Glomerular visceral epithelial cell (primary cell): ENCODE results near the gene MYO1D.
A peak's percentile ranks its signal among the peaks of the same experiment; 100 is the strongest.
"Not testable (repeated sequence)": the region's sequence is repeated elsewhere in the genome, so short reads cannot be mapped to it uniquely, and the experiment has no call there.

Experiments
- DNase-seq: peaks from one replicate; pipeline ENCODE4 v3.0.0-alpha.2; 2016; ENCODE audit errors: extremely low spot score

MYO1D gene

DNA sequence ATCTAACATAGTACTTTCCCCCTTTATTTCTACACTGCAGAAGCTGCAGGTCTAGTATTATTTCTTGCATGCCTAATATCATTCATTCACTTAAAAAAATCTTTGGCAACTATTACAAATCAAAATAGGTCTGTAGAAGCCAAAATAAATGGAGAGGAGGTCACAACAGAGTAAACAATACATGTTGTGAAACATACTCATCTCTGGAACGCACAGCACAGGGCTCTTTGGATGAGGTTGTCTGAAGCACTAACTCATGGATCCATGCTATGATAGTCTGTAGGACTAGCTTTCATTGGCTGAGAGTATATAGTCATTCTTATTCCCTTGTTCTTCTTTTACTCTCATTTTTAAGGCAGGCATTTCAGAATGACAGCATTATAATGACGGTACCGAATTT lies 21.3 kb downstream of the MYO1D start:
- DNase-seq: no peak

DNA sequence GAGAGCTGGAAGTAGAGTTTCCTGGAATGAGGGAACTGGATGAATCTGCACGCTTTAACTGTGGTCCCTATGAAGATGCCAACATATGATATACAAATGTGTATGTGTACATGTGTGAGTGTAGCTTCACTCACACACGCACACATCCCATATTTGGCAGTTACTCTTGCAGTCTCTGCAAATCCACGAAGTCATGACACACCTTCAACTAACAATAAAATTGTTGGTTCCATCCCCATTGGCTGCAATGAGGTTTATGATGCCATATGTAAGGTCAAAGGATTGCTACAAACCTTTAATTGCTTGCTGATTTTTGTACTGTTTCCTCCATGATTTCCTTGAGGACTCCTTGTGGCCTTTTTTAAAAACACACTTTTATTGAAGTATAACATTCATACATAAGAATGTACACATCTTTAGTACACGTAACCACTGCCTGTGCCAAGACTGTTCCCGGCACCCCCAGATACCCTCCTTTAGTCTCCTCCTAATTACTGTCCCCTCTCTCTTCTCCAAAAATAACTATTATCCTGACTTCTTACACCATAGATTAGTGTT lies 22.0 kb downstream of the MYO1D start:
- DNase-seq: no peak

DNA sequence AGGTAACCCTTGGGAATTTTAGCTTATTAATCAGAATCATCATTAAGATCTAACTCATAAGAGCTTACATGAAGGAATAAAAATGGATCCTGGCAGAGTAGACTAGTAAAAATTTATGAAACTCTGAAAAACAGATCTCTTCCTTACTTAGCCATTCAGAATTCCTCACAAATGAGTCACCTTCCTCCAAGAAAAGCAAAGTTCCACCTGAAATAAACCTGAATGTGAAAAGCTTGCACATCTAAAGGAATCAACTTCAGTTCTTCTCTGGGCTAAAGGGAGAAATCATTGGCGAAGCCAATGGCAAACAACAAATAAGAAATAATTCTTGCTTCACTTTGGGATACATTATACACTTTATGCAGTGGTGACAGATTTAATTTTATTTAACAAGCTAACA lies 22.7 kb downstream of the MYO1D start:
- peak; percentile 17 for DNase-seq

DNA sequence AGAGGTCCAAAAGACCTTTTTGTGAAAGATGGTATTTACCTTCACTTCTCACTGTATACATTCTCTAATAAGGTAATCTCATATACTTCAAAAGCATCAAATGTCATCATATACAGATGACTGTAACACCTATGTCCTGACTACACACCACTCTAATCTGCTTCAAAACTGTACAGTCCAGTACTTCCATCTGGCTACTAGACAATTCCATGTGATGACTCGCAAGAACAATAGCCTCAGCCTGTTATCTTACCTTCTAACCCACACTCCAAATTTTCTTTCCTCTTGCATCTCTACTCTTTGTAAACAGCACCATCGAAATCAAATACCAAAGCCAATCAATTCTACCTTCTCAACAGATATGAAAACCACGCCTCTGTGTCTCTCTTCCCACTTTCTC lies 24.1 kb downstream of the MYO1D start:
- DNase-seq: no peak

DNA sequence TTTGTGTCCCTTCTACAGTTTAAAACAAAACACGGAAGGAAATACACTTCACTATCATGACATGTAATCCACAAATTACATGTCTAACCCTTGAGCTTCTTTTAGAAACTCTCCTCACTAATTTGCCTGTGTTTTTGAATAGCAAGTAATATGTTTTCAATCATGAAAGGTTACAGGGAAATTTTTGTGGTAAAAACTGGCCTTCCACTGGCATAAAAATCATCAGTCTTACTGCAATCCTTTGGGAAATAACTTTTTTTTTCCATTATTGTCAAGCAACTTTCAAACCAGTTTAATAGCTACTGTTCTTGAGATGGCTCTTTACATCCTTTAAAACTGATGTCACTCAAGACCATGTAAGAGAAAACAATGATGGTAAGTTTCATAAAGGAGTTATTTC lies 27.0 kb downstream of the MYO1D start:
- DNase-seq: no peak

DNA sequence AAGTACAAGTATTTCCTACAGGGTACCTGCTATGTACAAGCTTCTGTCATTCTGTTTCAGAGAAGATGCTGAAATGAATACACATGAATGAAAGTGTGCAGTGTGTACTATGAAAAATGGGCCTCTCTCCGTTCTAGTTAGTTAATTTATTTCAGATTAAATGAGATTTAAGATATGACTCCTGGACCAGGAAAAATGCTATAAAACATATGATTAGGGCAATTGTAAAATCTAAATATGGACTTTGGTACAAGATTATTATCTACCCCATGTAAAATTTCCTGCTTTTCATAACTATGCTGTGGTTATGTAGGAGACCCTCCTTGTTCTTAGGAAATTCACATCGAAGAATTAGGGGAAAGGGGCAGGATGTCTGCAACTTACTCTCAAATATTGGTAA lies 28.9 kb downstream of the MYO1D start:
- no peak for DNase-seq

DNA sequence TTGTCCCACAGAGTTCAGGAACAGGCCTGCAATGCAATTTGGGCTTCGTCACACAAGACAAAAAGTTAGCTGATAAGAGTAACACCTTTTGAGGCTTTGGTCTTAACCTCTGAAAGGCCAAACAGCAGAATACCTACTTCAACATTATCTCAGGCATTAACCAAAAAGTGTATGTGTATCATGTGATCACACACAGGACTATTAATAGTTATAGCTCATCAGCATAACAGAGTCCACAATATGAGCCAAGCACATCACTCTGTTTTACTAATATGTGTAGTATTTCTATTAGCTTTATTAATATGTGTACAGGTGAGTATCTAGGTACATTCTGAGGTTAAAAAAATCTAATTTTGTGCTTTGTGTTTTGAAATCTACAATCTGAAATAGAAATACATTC lies 30.8 kb downstream of the MYO1D start:
- no peak for DNase-seq

DNA sequence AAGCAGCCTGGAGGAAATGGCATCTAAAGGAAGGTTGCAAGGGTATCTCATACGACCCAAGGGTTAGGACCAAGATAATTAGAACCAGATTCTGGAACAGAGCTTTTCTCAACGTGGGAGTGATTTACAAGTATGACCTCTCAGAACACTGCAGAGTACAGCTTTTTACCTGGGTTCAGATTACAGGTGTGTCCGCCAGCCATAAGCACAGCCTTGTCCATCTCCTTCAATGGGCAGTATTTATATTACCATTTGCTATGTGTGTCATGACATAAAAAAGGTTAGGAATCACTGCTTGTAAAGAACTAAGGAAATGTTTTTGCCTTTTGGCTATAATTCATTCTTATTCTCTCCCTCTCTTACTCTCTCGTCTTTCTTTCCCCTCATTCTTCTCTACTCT lies 36.7 kb downstream of the MYO1D start:
- DNase-seq: no peak

DNA sequence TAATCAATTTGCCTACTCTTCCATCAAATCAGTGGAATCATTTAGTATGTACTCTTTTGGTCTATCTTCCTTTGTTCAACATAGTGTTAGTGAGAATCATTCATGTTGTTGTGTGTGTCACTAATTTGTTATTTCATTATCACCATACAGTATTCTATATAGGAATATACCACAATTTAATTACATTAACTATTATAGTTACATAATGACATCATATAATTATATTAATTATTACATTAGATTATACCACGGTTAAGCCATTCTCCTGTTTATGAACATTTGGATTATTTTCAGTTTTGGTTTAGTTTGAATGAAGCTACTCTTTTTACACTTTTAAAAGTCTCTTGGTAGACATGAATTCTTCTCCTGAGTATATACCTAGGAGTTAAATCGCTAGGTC lies 40.4 kb downstream of the MYO1D start:
- no peak for DNase-seq

DNA sequence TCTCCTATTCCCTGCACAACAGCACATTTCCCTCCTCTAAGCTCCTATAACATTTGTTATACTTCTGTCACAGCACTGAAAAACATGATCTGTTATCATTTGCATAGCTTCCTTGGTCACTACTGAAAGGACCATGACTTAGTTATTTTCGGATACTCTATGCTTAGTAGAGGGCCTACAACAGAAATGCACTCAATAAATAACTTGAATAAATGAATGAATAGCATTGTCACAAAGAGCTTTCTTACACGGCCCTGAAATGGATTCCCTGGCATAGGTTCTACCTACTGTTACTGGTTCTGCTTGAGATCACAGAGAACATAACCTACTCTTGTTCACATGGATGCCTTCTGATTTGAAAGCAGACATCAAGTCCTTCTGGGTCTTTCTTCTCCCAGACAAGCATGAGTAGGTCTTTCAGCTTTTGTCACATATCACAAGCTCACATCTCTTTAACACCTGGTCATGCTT lies 41.6 kb downstream of the MYO1D start:
- DNase-seq: no peak

DNA sequence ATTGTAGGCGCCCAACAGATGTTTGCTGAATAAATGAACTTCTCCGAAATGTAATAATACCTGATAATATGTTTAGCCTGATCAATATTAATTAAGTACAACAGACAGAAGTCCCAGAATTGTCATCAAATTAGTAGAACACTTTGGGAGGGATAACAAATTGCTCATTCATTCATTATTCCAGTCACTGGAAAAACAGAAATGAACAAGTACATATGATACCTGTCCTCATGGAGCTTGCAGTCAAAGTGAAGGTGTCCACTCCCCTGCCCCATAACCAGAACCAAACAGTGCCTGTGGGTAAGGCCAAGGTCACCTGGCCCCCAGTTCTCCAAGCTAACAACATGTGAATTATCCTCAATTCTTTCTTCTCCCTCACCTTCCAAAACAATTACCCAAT lies 42.8 kb downstream of the MYO1D start:
- DNase-seq: no peak

DNA sequence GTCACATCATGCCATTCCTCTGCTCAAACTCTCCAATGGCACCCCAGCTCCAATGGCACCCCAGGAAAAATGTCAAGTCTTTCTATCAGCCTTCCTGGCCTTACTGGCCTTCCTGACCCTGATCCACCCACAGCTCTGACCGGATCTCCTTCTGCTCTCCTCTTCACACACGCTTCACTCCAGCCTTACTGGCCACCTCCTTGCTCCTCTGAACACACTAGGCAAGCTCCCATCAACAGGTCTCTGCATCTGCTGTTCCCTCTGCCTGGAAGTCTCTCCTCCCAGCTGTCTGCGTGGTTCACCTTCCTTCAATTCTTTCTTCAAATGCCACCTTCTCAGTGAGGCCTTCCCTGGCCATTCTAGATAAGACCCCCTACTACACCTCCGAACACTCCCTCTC lies 43.4 kb downstream of the MYO1D start:
- no peak for DNase-seq

DNA sequence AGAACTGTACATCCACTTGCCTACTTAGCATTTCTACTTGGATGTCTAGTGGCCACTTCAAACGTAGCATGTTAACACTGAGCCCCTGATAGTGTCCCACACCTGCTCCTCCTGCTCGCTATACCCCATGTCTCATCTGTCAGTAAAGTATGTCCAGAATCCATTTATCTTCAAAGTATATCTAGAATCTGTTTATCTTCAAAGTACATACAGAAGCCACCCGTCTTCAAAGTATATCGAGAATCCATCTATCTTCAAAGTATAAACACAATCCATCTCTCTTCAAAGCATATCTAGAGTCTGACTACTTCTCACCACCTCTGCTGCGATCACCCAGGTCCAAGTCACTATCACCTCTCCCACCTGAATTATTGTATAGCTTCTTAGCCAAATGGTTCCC lies 43.8 kb downstream of the MYO1D start:
- no peak for DNase-seq

DNA sequence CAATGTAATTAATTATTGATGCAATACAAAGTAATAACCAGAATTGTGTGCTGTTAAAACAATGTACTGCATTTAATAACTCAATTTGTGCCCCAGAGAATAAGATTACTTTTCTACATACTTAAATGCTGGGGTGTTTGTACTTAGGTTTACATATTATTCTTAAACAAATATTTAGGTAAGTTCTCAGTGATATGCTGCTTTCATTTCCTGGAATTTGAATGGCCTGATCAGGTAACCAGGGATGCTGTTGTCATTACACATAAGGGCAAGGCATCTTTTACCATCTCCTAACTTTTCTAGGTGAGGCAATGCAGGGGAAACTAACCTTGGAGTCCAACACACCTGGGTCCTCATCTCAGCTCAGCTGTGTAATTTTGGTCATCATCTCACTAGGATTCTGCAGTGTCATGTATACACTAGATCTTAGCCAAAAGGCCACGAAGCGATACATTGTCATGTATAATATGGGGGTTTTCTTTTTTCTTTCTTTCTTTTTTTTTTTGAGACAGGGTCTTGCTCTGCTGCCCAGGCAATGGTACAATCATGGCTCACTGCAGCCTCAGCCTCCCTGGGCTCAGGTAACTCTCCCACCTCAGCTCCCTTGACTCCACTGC lies 45.2 kb downstream of the MYO1D start:
- no peak for DNase-seq

DNA sequence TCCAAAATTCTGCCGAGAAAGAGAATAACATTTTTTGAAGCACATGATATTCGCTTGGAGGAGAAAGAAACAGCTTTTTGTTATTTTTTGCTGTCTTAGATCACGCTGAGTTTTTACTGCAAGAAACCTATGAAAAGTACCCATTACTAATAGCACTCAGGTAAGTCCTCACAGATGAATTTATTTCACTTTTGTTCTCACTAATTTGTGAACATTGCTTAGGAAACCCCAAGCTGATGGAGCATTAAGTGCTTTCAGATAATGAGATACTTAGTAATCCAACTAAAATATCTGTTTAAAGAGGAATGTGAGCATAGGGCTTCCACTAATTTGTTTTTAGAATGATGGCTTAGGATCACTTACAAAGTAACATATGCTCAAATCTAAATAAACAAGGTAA lies 45.7 kb downstream of the MYO1D start:
- no peak for DNase-seq

DNA sequence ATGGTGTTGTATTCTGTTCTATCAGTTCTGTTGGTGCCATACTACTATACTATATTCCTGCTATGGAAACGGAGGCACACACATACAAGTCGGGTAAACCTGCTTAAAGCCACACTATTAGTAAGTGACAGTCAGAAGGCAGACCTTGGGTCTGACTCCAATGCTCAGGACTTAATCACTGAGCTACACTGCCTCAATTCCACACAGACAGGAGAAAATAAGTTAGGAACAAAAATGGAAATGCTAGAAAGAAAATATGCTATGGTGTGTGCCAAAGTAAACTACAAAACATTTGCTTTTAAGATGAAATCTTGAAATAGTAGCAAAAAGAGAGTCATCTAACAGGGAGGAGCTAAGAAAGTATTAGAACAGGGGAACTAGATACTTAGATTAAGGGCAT lies 48.1 kb downstream of the MYO1D start:
- no peak for DNase-seq

DNA sequence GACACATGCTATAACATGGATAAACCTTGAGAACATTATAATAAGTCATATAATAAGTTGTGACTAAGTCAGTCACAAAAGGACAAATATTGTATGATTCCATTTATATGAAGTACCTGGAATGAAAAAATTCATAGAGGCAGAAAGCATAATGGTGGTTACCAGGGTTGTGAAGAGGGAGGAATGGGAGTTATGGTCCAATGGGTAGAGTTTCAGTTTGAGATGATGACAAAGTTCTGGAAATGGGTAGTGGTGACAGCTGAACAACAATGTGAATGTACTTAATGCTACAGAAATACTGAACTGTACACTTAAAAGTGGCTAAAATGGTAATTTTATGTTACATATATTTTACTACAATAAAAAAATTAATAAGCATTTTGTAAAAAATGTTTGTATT lies 49.7 kb downstream of the MYO1D start:
- DNase-seq: no peak

DNA sequence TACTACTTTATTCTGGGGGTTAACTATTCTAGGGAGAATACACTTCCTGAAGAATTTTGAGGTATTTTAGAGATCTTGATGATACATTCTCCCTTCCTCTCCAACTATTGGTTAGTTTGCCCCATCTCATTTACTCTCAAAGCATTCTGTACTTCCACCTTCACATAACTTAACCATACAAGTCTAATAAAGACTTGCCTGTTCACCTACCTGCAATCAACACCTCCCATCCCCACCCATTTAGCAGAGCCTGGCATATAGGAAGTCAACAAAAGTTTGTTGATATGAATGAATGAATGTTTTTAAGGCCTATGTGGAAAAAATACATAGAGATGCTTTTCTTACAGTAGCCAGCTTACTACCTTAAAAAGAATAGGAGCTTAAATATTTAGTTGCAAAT lies 50.8 kb downstream of the MYO1D start:
- DNase-seq: no peak

DNA sequence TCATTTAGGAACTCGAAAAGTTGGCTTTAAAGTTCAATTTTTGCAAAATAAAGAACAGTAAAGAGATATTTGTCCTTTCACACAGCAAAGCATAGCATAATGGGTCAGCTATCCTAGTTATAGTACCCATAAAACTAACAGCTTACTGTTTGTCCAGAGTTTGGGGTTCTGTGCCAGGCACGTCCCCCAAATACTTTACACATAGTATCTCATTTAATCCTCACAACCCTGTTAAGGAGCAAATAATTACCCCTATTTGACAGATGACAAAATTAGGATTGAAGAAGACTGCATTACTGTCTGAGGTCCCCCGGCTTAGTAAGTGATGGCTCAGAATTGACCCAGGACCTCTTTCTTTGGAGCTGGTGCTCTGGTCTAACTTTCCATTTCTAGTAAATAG lies 52.6 kb downstream of the MYO1D start:
- DNase-seq: no peak

DNA sequence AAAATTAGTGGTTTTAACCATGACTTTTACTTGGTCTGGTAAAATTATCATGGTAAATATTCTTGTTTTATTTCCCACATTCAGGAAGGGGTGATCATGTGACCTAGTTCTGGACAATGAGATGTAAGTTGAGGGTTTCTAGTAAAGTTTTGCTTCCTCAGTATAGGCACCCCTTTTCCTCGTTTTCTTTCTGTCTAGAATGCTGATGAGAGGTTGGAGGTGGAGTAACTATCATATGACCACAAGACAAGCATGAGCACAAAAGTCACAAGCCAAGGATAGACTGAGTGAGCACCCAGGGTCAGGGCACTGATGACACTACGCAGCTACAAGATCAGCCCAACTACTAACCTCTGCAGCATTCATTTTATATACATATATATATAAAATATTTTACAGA lies 53.9 kb downstream of the MYO1D start:
- no peak for DNase-seq

DNA sequence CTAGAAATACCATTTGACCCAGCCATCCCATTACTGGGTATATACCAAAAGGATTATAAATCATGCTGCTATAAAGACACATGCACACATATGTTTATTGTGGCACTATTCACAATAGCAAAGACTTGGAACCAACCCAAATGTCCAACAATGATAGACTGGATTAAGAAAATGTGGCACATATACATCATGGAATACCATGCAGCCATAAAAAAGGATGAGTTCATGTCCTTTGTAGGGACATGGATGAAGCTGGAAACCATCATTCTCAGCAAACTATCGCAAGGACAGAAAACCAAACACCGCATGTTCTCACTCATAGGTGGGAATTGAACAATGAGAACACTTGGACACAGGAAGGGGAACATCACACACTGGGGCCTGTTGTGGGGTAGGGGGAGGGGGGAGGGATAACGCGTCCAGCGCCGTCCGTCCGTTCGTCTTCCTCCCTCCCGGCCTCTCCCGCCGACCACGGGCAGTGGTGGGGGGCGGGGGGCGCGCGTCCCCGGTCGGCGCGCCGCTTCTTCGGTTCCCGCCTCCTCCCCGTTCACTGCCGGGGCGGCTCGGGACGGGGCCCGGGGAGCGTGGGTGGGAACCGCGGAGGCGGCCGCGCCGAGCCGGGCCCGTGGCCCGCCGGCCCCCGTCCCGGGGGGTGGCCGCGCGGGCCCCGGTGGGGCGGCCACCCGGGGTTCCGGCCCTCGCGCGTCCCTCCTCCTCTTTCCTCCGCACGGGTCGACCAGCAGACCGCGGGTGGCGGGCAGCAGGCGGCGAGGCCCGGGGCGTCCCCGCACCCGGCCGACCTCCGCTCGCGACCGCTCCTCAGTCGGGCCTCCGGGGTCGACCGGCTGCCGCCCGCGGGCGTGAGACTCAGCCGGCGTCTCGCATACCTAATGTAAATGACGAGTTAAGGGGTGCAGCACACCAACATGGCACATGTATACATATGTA lies 54.7 kb downstream of the MYO1D start:
- not testable (repeated sequence) for DNase-seq

DNA sequence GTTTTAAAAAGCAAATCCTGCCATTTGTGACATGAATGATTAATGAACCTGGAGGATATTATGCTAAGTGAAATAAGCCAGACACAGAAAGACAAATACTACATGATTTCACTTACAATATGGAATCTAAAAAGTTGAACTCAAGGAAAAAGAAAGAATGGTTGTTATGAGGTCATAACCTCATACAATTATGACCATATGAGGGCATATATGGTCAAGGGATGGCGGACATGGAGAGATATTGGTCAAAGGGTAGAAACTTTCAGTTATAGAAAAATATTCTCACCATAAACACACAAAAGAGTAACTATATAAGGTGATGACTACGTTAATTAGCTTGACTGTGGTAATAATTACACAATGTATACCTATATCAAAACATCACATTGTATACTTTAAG lies 56.5 kb downstream of the MYO1D start:
- no peak for DNase-seq

DNA sequence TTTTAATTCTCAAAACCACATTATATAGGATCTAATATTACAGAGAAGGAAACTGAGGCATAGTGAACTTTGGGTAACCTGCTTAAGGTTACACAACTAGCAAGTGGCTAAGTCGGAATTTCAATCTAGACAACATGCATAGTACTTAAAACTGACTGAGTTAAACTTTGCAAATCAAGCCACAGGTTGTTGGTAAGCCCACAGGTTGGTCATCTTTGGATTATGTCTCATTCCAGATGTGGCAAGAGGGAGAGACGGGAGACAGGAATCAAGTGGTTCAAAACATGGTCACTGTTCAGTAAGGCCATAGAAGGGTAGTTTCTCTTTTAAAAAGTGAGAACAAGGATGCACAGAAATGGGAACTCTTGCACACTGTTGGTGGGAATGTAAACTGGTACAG lies 57.1 kb downstream of the MYO1D start:
- DNase-seq: no peak
